ENCODE results near the gene SLC8A1. TPM values are rescaled to one million over a fixed set of nuclear protein-coding genes. Genes with fewer than 3 reads are reported as not detected.

SLC8A1 gene
- total and polyA plus RNA-seq, 7 donors, result 0.20 to 4.9 (median 2.3) TPM

DNA sequence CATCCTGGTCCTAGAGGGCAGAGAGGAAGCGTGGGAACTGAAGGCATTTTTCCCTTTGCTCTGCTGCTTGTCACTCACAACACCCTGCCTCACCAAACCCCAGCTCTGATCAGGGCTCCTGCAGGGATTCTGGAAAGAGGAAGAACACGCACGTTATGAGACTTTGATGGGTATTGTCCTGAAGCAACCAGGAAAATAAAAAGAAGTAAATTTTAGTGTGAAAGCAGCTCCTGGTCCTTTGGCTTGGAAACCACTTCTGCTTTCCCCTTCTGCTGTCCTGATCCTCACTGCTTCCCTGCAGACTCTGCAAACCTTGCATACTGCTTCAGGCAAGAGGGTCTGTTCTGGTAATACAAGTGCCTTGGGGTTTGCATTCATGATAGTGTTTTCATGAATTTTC is 164.1 kb downstream of the SLC8A1 start:
- Histone ChIP-seq H3K4me3 (no peak overlapping the region), H3K27me3 (ENCODE audit: insufficient read depth in 3 of 3, low read length in 2 of 3) (no peaks in the 10 kb centered on the region), H3K27ac (no peak overlapping the region), H3K4me1 (peaks cover 20% of the 10 kb centered on the region), H3K9me3 (no peaks in the 10 kb centered on the region), H3K36me3 (ENCODE audit: insufficient read depth in 1 of 2, low read depth in 1 of 2) (no peaks in the 10 kb centered on the region)
- WGBS, 3 donors, result 67 to 88% (median 76%) methylated on average over 3 of the region's 3 CpGs
- intact Hi-C loops (cut with DNase I), result no loop called here
- TF ChIP-seq, protein P1, sequence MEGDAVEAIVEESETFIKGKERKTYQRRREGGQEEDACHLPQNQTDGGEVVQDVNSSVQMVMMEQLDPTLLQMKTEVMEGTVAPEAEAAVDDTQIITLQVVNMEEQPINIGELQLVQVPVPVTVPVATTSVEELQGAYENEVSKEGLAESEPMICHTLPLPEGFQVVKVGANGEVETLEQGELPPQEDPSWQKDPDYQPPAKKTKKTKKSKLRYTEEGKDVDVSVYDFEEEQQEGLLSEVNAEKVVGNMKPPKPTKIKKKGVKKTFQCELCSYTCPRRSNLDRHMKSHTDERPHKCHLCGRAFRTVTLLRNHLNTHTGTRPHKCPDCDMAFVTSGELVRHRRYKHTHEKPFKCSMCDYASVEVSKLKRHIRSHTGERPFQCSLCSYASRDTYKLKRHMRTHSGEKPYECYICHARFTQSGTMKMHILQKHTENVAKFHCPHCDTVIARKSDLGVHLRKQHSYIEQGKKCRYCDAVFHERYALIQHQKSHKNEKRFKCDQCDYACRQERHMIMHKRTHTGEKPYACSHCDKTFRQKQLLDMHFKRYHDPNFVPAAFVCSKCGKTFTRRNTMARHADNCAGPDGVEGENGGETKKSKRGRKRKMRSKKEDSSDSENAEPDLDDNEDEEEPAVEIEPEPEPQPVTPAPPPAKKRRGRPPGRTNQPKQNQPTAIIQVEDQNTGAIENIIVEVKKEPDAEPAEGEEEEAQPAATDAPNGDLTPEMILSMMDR (IDR thresholded peaks at IDR 0.05), result no peak
- DNase-seq (no peak), ATAC-seq (no peak)

- H3K4me1 ChIP-seq, result peaks cover 25% of the 10 kb centered on the region
- H3K27me3 ChIP-seq (ENCODE audit: insufficient read depth in 3 of 3, low read length in 2 of 3), result no peaks in the 10 kb centered on the region
- no peak for ATAC-seq
- TF ChIP-seq, protein P1 (IDR thresholded peaks at IDR 0.05), result no peak
- H3K36me3 ChIP-seq (ENCODE audit: insufficient read depth in 1 of 2, low read depth in 1 of 2), result no peaks in the 10 kb centered on the region
- H3K27ac ChIP-seq, result no peak overlapping the region
- no peak for DNase-seq
- WGBS, 3 donors, result 18 to 36% (median 35%) methylated on average over 2 of the region's 2 CpGs
- H3K4me3 ChIP-seq, result no peak overlapping the region
- intact Hi-C loops (cut with DNase I), result no loop called here
- H3K9me3 ChIP-seq, result no peaks in the 10 kb centered on the region
Observed at GRCh38 chr2:40287195-40287594, 164.7 kb downstream of the SLC8A1 start.

DNA sequence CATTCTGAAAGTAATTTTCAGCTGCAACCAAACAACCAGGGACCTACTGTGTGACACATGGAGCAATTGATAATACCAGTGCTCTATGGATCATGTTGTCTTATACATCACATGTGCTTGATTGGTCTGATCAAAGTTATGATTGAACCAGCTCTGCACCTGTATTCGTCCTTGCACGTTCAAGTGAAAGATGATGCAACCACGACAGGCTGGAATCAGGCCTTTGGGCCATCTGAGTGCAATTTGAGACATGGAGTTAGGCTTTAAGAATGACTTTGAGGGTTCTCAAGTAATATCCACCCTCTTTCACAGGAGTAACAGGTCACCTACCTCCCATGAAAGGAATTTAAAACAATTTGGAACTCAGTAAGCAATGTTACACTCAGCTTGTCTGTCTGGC is 165.2 kb downstream of the SLC8A1 start:
- Histone ChIP-seq H3K9me3 (no peaks in the 10 kb centered on the region), H3K36me3 (ENCODE audit: insufficient read depth in 1 of 2, low read depth in 1 of 2) (no peaks in the 10 kb centered on the region), H3K4me1 (peaks cover 30% of the 10 kb centered on the region), H3K27me3 (ENCODE audit: insufficient read depth in 3 of 3, low read length in 2 of 3) (no peaks in the 10 kb centered on the region), H3K27ac (no peak overlapping the region), H3K4me3 (no peak overlapping the region)
- WGBS, 3 donors, result 24 to 46% (median 35%) methylated on average over 3 of the region's 3 CpGs
- intact Hi-C loops (cut with DNase I), result no loop called here
- TF ChIP-seq, protein P1 (IDR thresholded peaks at IDR 0.05), result no peak
- no peak for DNase-seq
- no peak for ATAC-seq

- no peak overlapping the region for H3K27ac ChIP-seq
- TF ChIP-seq, protein P1 (IDR thresholded peaks at IDR 0.05), result no peak
- H3K9me3 ChIP-seq, result no peaks in the 10 kb centered on the region
- H3K4me3 ChIP-seq, result no peak overlapping the region
- no peaks in the 10 kb centered on the region for H3K36me3 ChIP-seq (ENCODE audit: insufficient read depth in 1 of 2, low read depth in 1 of 2)
- no peaks in the 10 kb centered on the region for H3K27me3 ChIP-seq (ENCODE audit: insufficient read depth in 3 of 3, low read length in 2 of 3)
- intact Hi-C loops (cut with DNase I), result no loop called here
- ATAC-seq (no peak), DNase-seq (no peak)
- peaks cover 44% of the 10 kb centered on the region for H3K4me1 ChIP-seq
Observed at GRCh38 chr2:40285391-40285790, 166.5 kb downstream of the SLC8A1 start.

- TF ChIP-seq, protein P1 (IDR thresholded peaks at IDR 0.05), result peak; percentile 7
- 61 to 76% (median 76%) methylated on average over 1 of the region's 1 CpG for WGBS, 3 donors
- H3K36me3 ChIP-seq (ENCODE audit: insufficient read depth in 1 of 2, low read depth in 1 of 2), result no peaks in the 10 kb centered on the region
- H3K27me3 ChIP-seq (ENCODE audit: insufficient read depth in 3 of 3, low read length in 2 of 3), result no peaks in the 10 kb centered on the region
- no peak for ATAC-seq
- no peaks in the 10 kb centered on the region for H3K9me3 ChIP-seq
- DNase-seq, result no peak
- H3K4me1 ChIP-seq, result peaks cover 45% of the 10 kb centered on the region
- no peak overlapping the region for H3K27ac ChIP-seq
- H3K4me3 ChIP-seq, result no peak overlapping the region
- intact Hi-C loops (cut with DNase I), result no loop called here
Observed at GRCh38 chr2:40284797-40285196, 167.1 kb downstream of the SLC8A1 start.

Measured in psoas muscle (tissue), 8 donors.